Thoracic aorta (tissue), 2 donors: Measurements from ENCODE around the gene TEX35. TPM values are rescaled to one million over a fixed set of nuclear protein-coding genes. Genes with fewer than 3 reads are reported as not detected.

Source experiments
- ATAC-seq: fragments of 150-250 bp; one replicate; pipeline ENCODE4 v1.8.0; 2017; ENCODE audit warnings: low read depth; ENCODE audit not compliant: insufficient number of reproducible peaks, low FRiP score
- DNase-seq: peaks from one replicate; pipeline ENCODE4 v3.0.0-alpha.2; 2020; ENCODE audit warnings: low spot score
- H3K27ac ChIP-seq, 2 donors: fragments of 200-600 bp; sonication (generic); 1 replicate in 1 of 2; 2 replicates in 1 of 2; pipeline ENCODE4 v1.5.1; 2016; ENCODE audit warnings: mild to moderate bottlenecking in 2 of 2, moderate library complexity in 2 of 2
- H3K27me3 ChIP-seq: fragments of 200-600 bp; sonication (generic); replicated peaks from 2 replicates; pipeline ENCODE4 v1.6.0; 2016; ENCODE audit warnings: mild to moderate bottlenecking; ENCODE audit not compliant: insufficient read depth
- H3K36me3 ChIP-seq: fragments of 200-600 bp; sonication (generic); one replicate; pipeline ENCODE4 v1.5.1; 2016
- H3K4me1 ChIP-seq, 2 donors: fragments of 200-600 bp; sonication (generic); 1 replicate in 1 of 2; 2 replicates in 1 of 2; pipeline versions ENCODE4 v1.5.1 to v1.6.0; 2016; ENCODE audit warnings: low read depth in 2 of 2, mild to moderate bottlenecking in 1 of 2; ENCODE audit not compliant: control insufficient read depth in 1 of 2
- H3K4me3 ChIP-seq: fragments of 200-600 bp; sonication (generic); 2 replicates; pipeline ENCODE4 v1.5.1; 2016; ENCODE audit warnings: mild to moderate bottlenecking
- H3K9me3 ChIP-seq: fragments of 200-600 bp; sonication (generic); 2 replicates; pipeline ENCODE4 v1.5.1; 2016
- CTCF ChIP-seq: fragments of 200-600 bp; sonication (generic); IDR thresholded peaks from one replicate; pipeline ENCODE4 v1.5.1; 2019; ENCODE audit warnings: antibody characterized with exemption
- total RNA-seq, 2 donors: library from RNA; depleted of rRNA; stranded (reverse); fragments of >200 nt; gene quantifications; one replicate each; pipeline versions ENCODE4 v1.1.0 to v1.2.3, GENCODE V29; 2016

Gene TEX35
- total RNA-seq, 2 donors from 2014 or later = not detected

DNA sequence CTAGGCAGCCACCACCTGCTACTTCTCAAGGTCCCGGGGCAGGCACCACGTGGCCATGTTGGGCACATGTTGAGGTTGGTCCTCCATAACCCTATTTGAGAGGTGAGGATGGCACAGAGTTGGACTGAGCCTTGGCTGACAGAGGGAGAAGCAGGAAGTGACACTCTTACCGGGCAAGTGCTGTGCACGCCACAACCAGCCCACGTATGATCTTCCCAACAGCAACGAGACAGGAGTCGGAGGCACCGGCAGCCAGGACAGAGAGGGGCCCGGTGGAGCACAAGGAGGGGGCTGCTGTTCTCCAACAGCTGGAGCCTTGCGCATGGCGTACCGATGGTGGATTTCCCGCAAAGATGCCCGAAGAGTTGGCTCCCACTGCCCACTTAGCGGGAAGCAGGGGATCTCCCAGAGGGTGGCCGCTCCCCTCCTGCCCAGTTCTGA is 19.6 kb upstream of the TEX35 start:
- DNase-seq = no peak
- Histone ChIP-seq H3K4me1 (no peaks in the 10 kb centered on the region), H3K27me3 (no peaks in the 10 kb centered on the region), H3K4me3 (no peak overlapping the region), H3K27ac (no peak overlapping the region), H3K9me3 (no peaks in the 10 kb centered on the region), H3K36me3 (no peaks in the 10 kb centered on the region)
- ATAC-seq = no peak
- TF ChIP-seq CTCF = no peak

- ATAC-seq = no peak
- TF ChIP-seq CTCF = no peak
Observed at GRCh38 chr1:178494569-178494971, 18.3 kb upstream of the TEX35 start.

DNA sequence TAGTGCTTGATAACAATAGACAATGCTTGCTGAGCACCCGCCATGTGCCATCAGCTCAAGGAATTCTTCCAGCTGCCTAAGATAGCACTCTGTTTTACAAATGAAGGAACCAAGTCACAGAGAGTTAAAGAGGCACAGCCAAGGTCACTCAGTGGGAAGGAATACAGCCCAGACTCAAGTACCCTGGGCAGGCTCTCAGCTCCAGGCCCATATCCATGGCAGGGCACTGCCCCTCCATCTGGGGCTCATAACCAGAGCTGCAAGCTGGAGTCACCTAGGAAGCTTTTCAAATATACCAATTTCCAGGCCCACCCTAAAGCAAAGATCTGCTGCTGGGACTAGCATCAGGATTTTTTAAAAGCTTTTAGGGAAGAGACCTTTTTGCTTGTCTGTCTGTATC is 17.8 kb upstream of the TEX35 start:
- H3K27ac ChIP-seq = no peak overlapping the region
- no peak for DNase-seq
- H3K36me3 ChIP-seq = no peaks in the 10 kb centered on the region
- TF ChIP-seq CTCF = no peak
- H3K27me3 ChIP-seq = no peaks in the 10 kb centered on the region
- no peaks in the 10 kb centered on the region for H3K9me3 ChIP-seq
- no peaks in the 10 kb centered on the region for H3K4me1 ChIP-seq
- H3K4me3 ChIP-seq = no peak overlapping the region
- no peak for ATAC-seq

More at GRCh38 chr1:178494569-178494971, 18.3 kb upstream of the TEX35 start:
- Histone ChIP-seq H3K9me3 (no peaks in the 10 kb centered on the region), H3K4me1 (no peaks in the 10 kb centered on the region), H3K27ac (no peak overlapping the region), H3K4me3 (no peak overlapping the region), H3K36me3 (no peaks in the 10 kb centered on the region), H3K27me3 (no peaks in the 10 kb centered on the region)
- DNase-seq = no peak

DNA sequence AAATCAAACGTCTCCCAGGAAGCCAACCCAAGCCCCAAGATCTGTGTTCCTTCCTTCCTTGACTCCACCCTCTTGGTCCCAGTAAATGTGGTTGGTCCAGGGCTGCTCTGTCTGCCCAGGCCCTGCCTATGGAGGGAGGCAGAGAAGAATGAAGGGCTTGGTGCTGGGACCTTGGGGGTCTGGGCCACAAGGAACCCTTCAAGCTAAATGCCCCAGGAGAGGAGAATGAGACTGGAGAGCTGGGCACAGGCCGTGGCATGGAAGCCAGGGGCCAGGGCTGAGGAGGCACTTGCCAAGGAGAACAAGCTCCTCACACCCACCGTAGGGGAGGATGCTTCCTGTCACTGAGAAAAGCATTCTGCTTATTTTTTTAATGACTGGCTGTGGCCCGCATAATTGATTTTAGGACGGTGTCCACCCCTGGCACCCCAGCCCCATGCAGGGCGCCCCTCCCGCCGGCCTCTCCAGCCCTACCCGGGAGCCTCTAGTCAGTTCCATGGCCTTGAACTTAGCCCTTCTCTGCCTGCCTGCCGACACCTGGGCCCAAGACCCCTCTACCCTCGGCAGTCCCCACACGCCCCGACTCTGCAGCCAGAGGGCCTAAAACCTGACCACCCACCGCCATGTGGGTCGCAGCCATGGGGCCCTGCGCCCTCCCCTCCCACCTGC is 17.0 kb upstream of the TEX35 start:
- H3K27me3 ChIP-seq = no peaks in the 10 kb centered on the region
- ATAC-seq = no peak
- no peak overlapping the region for H3K4me3 ChIP-seq
- no peaks in the 10 kb centered on the region for H3K9me3 ChIP-seq
- no peaks in the 10 kb centered on the region for H3K36me3 ChIP-seq
- no peak overlapping the region for H3K27ac ChIP-seq
- no peak for TF ChIP-seq CTCF
- no peaks in the 10 kb centered on the region for H3K4me1 ChIP-seq
- no peak for DNase-seq

- ATAC-seq = no peak
- no peak for DNase-seq
- no peaks in the 10 kb centered on the region for H3K27me3 ChIP-seq
- H3K4me1 ChIP-seq = no peaks in the 10 kb centered on the region
- no peak for TF ChIP-seq CTCF
- H3K4me3 ChIP-seq = no peak within 1 kb of the TSS
- no peak within 1 kb of the TSS for H3K27ac ChIP-seq
- H3K9me3 ChIP-seq = no peaks in the 10 kb centered on the region
- no peaks in the 10 kb centered on the region for H3K36me3 ChIP-seq
Observed at GRCh38 chr1:178496410-178497135, 16.3 kb upstream of the TEX35 start, which contains the start of gene CLEC20A. Gene CLEC20A, minus strand, starts transcription at chr1:178496964. Its CDS starts 25 bp downstream, at chr1:178496939.
